ENCODE results near the gene PCDH1. TPM values are rescaled to one million over a fixed set of nuclear protein-coding genes. Genes with fewer than 3 reads are reported as not detected.
A peak's percentile ranks its signal among the peaks of the same experiment; 100 is the strongest.

PCDH1 gene
- total and polyA plus RNA-seq, 2 of the 13 experiments (the other 11 are each of a cell fraction or from before 2014, with no cell fraction given): 0.11 to 0.83 TPM

DNA sequence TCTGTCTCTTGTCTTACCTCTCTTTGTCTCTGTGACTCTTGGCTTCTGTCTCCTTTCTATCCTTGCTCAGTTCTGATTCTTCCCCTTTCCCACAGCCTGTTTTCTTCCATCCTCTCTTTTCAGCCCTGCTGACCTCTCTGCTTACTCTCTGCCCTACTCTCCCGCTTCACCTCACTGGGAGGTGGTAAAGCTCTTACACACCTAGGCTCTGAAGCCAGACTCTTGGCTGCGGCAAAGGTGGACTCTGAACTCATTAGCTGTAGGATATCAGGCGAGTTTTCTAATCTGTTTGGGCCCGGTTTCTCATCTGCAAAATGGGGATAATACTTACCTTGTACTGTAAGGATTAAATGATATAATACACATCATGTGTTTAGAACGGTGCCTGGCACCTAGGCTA lies 11.1 kb downstream of the PCDH1 start:
- Histone ChIP-seq H3K9ac (ENCODE audit: insufficient read depth, low read depth, low read length) (no peak overlapping the region), H4K20me1 (ENCODE audit: insufficient read depth, low read length) (no peaks in the 10 kb centered on the region), H3K4me3 (replicated peaks in 1 of 3; ENCODE audit: insufficient read depth in 1 of 3, low read depth in 2 of 3, low read length in 3 of 3) (no peak overlapping the region), H2AFZ (ENCODE audit: low read length) (no peak overlapping the region), H3K27me3 (ENCODE audit: control insufficient read depth in 1 of 2, insufficient read depth in 2 of 2, low read length in 2 of 2) (peaks cover 1 to 48% of the 10 kb centered on the region in 2 experiments; a peak in 3 of 5 replicates), H3K27ac (ENCODE audit: extremely low read length, insufficient read depth, low read length) (no peak overlapping the region), H3K79me2 (ENCODE audit: insufficient read depth, low read length) (no peaks in the 10 kb centered on the region), H3K9me3 (ENCODE audit: low read length) (no peaks in the 10 kb centered on the region), H3K4me1 (ENCODE audit: insufficient read depth, low read length) (peaks cover 15% of the 10 kb centered on the region), H3K4me2 (ENCODE audit: low read depth, low read length) (no peak overlapping the region), H3K36me3 (replicated peaks in 1 of 2; ENCODE audit: control insufficient read depth in 1 of 2, insufficient read depth in 2 of 2, low read length in 2 of 2) (no peaks in the 10 kb centered on the region)
- BruUV-seq (replicated peaks): no TSS peak
- POLR2A ChIA-PET: no interaction called here
- TF ChIP-seq ZNF646 (CRISPR knock-in tag; IDR thresholded peaks at IDR 0.05) (no peak), ZNF629 (CRISPR knock-in tag; conservative IDR thresholded peaks at IDR 0.05) (peak; percentile 58; the same call in 1 of the 2 replicates), KMT2B (CRISPR knock-in tag; IDR thresholded peaks at IDR 0.05) (no peak), ZNF510 (CRISPR knock-in tag; IDR thresholded peaks at IDR 0.05; ENCODE audit: low read depth) (no peak), ZNF639 (CRISPR knock-in tag; conservative IDR thresholded peaks at IDR 0.05) (no peak), ZNF234 (CRISPR knock-in tag; conservative IDR thresholded peaks at IDR 0.05) (no peak), IRX3 (CRISPR knock-in tag; IDR thresholded peaks at IDR 0.05; ENCODE audit: borderline replicate concordance, low read depth) (no peak), HNF4A (CRISPR knock-in tag; IDR thresholded peaks at IDR 0.05) (0 out of 2 replicates have a peak, but pooled peaks have one; percentile 12), ZMYM3 (CRISPR knock-in tag; IDR thresholded peaks at IDR 0.05) (no peak)
- TF ChIP-seq, protein P1, sequence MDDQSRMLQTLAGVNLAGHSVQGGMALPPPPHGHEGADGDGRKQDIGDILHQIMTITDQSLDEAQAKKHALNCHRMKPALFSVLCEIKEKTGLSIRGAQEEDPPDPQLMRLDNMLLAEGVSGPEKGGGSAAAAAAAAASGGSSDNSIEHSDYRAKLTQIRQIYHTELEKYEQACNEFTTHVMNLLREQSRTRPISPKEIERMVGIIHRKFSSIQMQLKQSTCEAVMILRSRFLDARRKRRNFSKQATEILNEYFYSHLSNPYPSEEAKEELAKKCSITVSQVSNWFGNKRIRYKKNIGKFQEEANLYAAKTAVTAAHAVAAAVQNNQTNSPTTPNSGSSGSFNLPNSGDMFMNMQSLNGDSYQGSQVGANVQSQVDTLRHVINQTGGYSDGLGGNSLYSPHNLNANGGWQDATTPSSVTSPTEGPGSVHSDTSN (CRISPR knock-in tag; IDR thresholded peaks at IDR 0.05; ENCODE audit: borderline replicate concordance): no peak
- TF ChIP-seq, protein P2, sequence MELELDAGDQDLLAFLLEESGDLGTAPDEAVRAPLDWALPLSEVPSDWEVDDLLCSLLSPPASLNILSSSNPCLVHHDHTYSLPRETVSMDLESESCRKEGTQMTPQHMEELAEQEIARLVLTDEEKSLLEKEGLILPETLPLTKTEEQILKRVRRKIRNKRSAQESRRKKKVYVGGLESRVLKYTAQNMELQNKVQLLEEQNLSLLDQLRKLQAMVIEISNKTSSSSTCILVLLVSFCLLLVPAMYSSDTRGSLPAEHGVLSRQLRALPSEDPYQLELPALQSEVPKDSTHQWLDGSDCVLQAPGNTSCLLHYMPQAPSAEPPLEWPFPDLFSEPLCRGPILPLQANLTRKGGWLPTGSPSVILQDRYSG (CRISPR knock-in tag; IDR thresholded peaks at IDR 0.05): no peak
- DNase-seq (ENCODE audit: low spot score) (no peak), FAIRE-seq (no peak), ATAC-seq (no peak)
- CTCF ChIA-PET (ENCODE audit: low intra/inter-chr PET ratio, low total read pairs): no interaction called here
- 11% methylated on average over 5 of the region's 5 CpGs for whole genome bisulfite sequencing (ENCODE audit: low lambda C conversion rate)
- in situ Hi-C loops (cut with HindIII; ENCODE audit: extremely low pct_ligation_motif_present, low pct_unique_long_range_greater_than_20kb): no loop called here
- intact Hi-C loops (cut with micrococcal nuclease; ENCODE audit: unreplicated experiment): no loop called here
